HG03196 (cell line): ENCODE results near the gene SLC22A7.

ENCODE experiments used
- ATAC-seq: cut with Tn5 transposase; IDR thresholded peaks from one replicate; pipeline ENCODE4 v1.9.1; 2021; ENCODE audit not compliant: unreplicated experiment

Gene SLC22A7

GRCh38 chr6:43282636-43283513, 15.2 kb upstream of the SLC22A7 start:
- ATAC-seq: no peak

GRCh38 chr6:43283514-43283901, 14.6 kb upstream of the SLC22A7 start:
- no peak for ATAC-seq

- ATAC-seq: no peak
These were observed 14.2 kb upstream of the SLC22A7 start for GRCh38 chr6:43283905-43284304.

GRCh38 chr6:43284991-43285781, 12.9 kb upstream of the SLC22A7 start:
- ATAC-seq: no peak

GRCh38 chr6:43285832-43286231, 12.2 kb upstream of the SLC22A7 start:
- no peak for ATAC-seq

- ATAC-seq: no peak
These were observed 11.5 kb upstream of the SLC22A7 start for GRCh38 chr6:43286456-43286979.

GRCh38 chr6:43286980-43287716, 10.9 kb upstream of the SLC22A7 start:
- no peak for ATAC-seq

GRCh38 chr6:43287717-43288679, 10.1 kb upstream of the SLC22A7 start:
- ATAC-seq: no peak

- ATAC-seq: no peak
These were observed 7.6 kb upstream of the SLC22A7 start for GRCh38 chr6:43290339-43290904.

- no peak for ATAC-seq
These were observed 7.1 kb upstream of the SLC22A7 start for GRCh38 chr6:43290905-43291355.

- ATAC-seq: no peak
These were observed 6.4 kb upstream of the SLC22A7 start for GRCh38 chr6:43291708-43292107.

- ATAC-seq: no peak
These were observed 5.7 kb upstream of the SLC22A7 start for GRCh38 chr6:43292341-43292740.

GRCh38 chr6:43292763-43293318, 5.2 kb upstream of the SLC22A7 start:
- ATAC-seq: no peak

GRCh38 chr6:43293698-43294097, 4.4 kb upstream of the SLC22A7 start:
- no peak for ATAC-seq

GRCh38 chr6:43294536-43294935, 3.5 kb upstream of the SLC22A7 start:
- no peak for ATAC-seq

- no peak for ATAC-seq
These were observed 2.6 kb upstream of the SLC22A7 start for GRCh38 chr6:43295456-43295855.

GRCh38 chr6:43296780-43297497, 1.1 kb upstream of the SLC22A7 start:
- ATAC-seq: no peak

- ATAC-seq: no peak
These were observed 691 bp downstream of the SLC22A7 start for GRCh38 chr6:43298565-43299337.
